Mucosa of rectum (tissue), 2 donors: ENCODE data around the gene GLYATL1.

Experiments
- H3K27ac ChIP-seq, 2 donors: one replicate each; pipeline ENCODE4 v1.7.0; 2013; ENCODE audit warnings: inconsistent platforms in 2 of 2, low read depth in 2 of 2, low read length in 2 of 2
- H3K27me3 ChIP-seq, 2 donors: one replicate each; pipeline ENCODE4 v1.7.0; 2013; ENCODE audit warnings: low read length in 2 of 2; ENCODE audit not compliant: control insufficient read depth in 2 of 2, insufficient read depth in 2 of 2
- H3K36me3 ChIP-seq, 2 donors: one replicate each; pipeline ENCODE4 v1.7.0; 2013; ENCODE audit warnings: low read length in 2 of 2; ENCODE audit not compliant: control insufficient read depth in 2 of 2, insufficient read depth in 2 of 2
- H3K4me1 ChIP-seq, 2 donors: one replicate each; pipeline ENCODE4 v1.7.0; 2013; ENCODE audit warnings: low read length in 2 of 2, mild to moderate bottlenecking in 1 of 2; ENCODE audit not compliant: control insufficient read depth in 2 of 2, insufficient read depth in 2 of 2
- H3K4me3 ChIP-seq, 2 donors: one replicate each; pipeline ENCODE4 v1.7.0; 2013; ENCODE audit warnings: low read length in 2 of 2
- H3K9ac ChIP-seq, 2 donors: one replicate each; pipeline ENCODE4 v1.7.0; 2013; ENCODE audit warnings: low read length in 2 of 2, low read depth in 1 of 2, mild to moderate bottlenecking in 1 of 2
- H3K9me3 ChIP-seq, 2 donors: one replicate each; pipeline ENCODE4 v1.7.0; 2013; ENCODE audit warnings: low read length in 2 of 2; ENCODE audit not compliant: control insufficient read depth in 2 of 2
- donor health status: healthy.
- donor health status: Normal muscosa, but diverticular disease.

The GLYATL1 gene

DNA sequence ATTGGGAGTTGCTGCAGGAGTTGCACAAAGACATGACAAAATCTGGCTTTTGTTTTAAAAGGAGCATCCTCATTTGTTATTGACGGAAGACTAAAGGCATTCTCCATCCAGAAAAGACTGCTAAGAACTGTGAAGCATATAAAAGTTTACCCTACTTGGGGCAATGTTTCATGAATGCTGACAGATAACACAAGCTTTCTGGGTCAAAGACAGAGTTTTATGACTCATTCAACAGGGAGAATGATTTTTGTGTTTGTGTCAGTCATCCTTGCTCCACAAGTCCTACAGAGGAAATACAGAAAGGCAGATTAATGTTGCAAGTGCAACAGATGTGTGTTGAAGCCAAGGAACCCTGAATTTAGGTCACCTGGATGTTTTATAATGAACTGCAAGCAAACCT lies 2.5 kb downstream of the GLYATL1 start:
- H3K4me1 ChIP-seq = no peaks in the 10 kb centered on the region
- no peak overlapping the region for H3K9ac ChIP-seq
- H3K9me3 ChIP-seq = no peaks in the 10 kb centered on the region
- no peak overlapping the region for H3K4me3 ChIP-seq
- no peak overlapping the region for H3K27ac ChIP-seq
- no peaks in the 10 kb centered on the region for H3K36me3 ChIP-seq
- H3K27me3 ChIP-seq = no peaks in the 10 kb centered on the region

- Histone ChIP-seq H3K9me3 (no peaks in the 10 kb centered on the region), H3K27me3 (no peaks in the 10 kb centered on the region), H3K36me3 (no peaks in the 10 kb centered on the region), H3K9ac (no peak overlapping the region), H3K4me3 (no peak overlapping the region), H3K27ac (no peak overlapping the region), H3K4me1 (no peaks in the 10 kb centered on the region)
Observed at GRCh38 chr11:58945663-58946062, 6.4 kb downstream of the GLYATL1 start.

- Histone ChIP-seq H3K4me1 (no peaks in the 10 kb centered on the region), H3K9ac (no peak overlapping the region), H3K9me3 (no peaks in the 10 kb centered on the region), H3K27ac (no peak overlapping the region), H3K27me3 (no peaks in the 10 kb centered on the region), H3K4me3 (no peak overlapping the region), H3K36me3 (no peaks in the 10 kb centered on the region)
Observed at GRCh38 chr11:58949184-58949583, 9.9 kb downstream of the GLYATL1 start.

- Histone ChIP-seq H3K36me3 (no peaks in the 10 kb centered on the region), H3K27me3 (no peaks in the 10 kb centered on the region), H3K4me1 (no peaks in the 10 kb centered on the region), H3K27ac (no peak overlapping the region), H3K9ac (no peak overlapping the region), H3K9me3 (no peaks in the 10 kb centered on the region), H3K4me3 (no peak overlapping the region)
Observed at GRCh38 chr11:58957922-58958321, 18.6 kb downstream of the GLYATL1 start.

DNA sequence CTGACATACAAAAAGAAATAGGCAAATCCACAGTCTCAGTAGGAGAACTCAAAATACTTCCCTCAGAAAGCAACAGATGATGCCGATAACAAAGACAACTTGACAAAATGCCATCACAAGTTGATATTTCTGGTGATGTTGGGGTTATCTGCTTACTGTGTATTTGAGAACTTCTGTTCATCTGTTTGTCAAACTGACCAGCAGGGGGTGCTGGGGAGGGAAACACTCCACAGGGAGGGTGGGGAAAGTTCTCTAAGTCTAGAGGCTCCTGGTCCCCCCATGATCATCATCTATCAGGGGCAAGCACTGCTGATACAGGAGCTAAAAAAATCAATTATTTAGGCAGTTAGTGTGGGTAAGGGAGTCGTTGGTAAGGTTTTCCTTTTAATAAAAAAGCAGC lies 19.2 kb downstream of the GLYATL1 start:
- H3K9ac ChIP-seq = no peak overlapping the region
- H3K27ac ChIP-seq = no peak overlapping the region
- H3K36me3 ChIP-seq = no peaks in the 10 kb centered on the region
- no peaks in the 10 kb centered on the region for H3K9me3 ChIP-seq
- H3K27me3 ChIP-seq = no peaks in the 10 kb centered on the region
- no peaks in the 10 kb centered on the region for H3K4me1 ChIP-seq
- no peak overlapping the region for H3K4me3 ChIP-seq

GRCh38 chr11:58963551-58964104 lies 24.3 kb downstream of the GLYATL1 start:
- Histone ChIP-seq H3K27ac (no peak overlapping the region), H3K36me3 (no peaks in the 10 kb centered on the region), H3K9me3 (no peaks in the 10 kb centered on the region), H3K27me3 (no peaks in the 10 kb centered on the region), H3K9ac (no peak overlapping the region), H3K4me1 (no peaks in the 10 kb centered on the region), H3K4me3 (no peak overlapping the region)

GRCh38 chr11:58965246-58965985 lies 26.1 kb downstream of the GLYATL1 start:
- Histone ChIP-seq H3K27me3 (no peaks in the 10 kb centered on the region), H3K9me3 (no peaks in the 10 kb centered on the region), H3K36me3 (no peaks in the 10 kb centered on the region), H3K4me3 (no peak overlapping the region), H3K4me1 (no peaks in the 10 kb centered on the region), H3K9ac (no peak overlapping the region), H3K27ac (no peak overlapping the region)

GRCh38 chr11:58968251-58968711 lies 29.0 kb downstream of the GLYATL1 start:
- H3K36me3 ChIP-seq = no peaks in the 10 kb centered on the region
- H3K9me3 ChIP-seq = peaks cover 0 to 3% of the 10 kb centered on the region in 2 donors
- no peak overlapping the region for H3K9ac ChIP-seq
- no peaks in the 10 kb centered on the region for H3K4me1 ChIP-seq
- no peaks in the 10 kb centered on the region for H3K27me3 ChIP-seq
- H3K4me3 ChIP-seq = no peak overlapping the region
- no peak overlapping the region for H3K27ac ChIP-seq

DNA sequence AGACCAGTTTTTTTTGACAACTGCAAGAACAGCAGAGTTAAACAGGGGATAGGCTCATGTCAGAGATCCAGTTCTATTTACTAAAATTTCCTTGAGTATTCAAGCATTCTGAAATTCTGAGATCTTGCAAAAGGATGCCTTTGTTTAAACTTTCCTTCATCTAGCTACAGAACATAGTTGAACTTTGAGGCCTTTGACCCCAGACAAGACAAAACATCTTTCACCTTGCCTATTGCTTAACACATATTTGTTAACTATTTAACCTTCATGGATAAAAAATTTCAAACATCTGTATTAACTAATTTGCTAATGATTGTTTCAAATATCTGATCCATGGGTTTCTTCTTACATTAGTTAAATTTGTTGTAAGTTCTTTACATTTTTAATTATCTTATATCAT lies 38.2 kb downstream of the GLYATL1 start:
- no peaks in the 10 kb centered on the region for H3K4me1 ChIP-seq
- no peak overlapping the region for H3K27ac ChIP-seq
- H3K27me3 ChIP-seq = no peaks in the 10 kb centered on the region
- no peaks in the 10 kb centered on the region for H3K36me3 ChIP-seq
- H3K9ac ChIP-seq = no peak overlapping the region
- no peak overlapping the region for H3K4me3 ChIP-seq
- H3K9me3 ChIP-seq = peaks cover 0 to 2% of the 10 kb centered on the region in 2 donors

- H3K9me3 ChIP-seq = no peaks in the 10 kb centered on the region
- no peak overlapping the region for H3K4me3 ChIP-seq
- H3K27me3 ChIP-seq = no peaks in the 10 kb centered on the region
- H3K9ac ChIP-seq = no peak overlapping the region
- H3K27ac ChIP-seq = no peak overlapping the region
- no peaks in the 10 kb centered on the region for H3K4me1 ChIP-seq
- H3K36me3 ChIP-seq = no peaks in the 10 kb centered on the region
Observed at GRCh38 chr11:58979222-58979621, 39.9 kb downstream of the GLYATL1 start.
